ENCODE results near the gene MYH7.

Gene MYH7

GRCh38 chr14:23385642-23386265 is 49.7 kb downstream of the MYH7 start:
- no peak for DNase-seq

GRCh38 chr14:23385244-23385641 is 50.2 kb downstream of the MYH7 start:
- DNase-seq = no peak

GRCh38 chr14:23384364-23385080 is 50.9 kb downstream of the MYH7 start:
- no peak for DNase-seq

GRCh38 chr14:23382731-23383440 is 52.6 kb downstream of the MYH7 start:
- DNase-seq = no peak

GRCh38 chr14:23382276-23382675 is 53.2 kb downstream of the MYH7 start:
- DNase-seq = no peak

GRCh38 chr14:23381871-23382270 is 53.6 kb downstream of the MYH7 start:
- no peak for DNase-seq

GRCh38 chr14:23380976-23381375 is 54.5 kb downstream of the MYH7 start:
- no peak for DNase-seq

GRCh38 chr14:23380197-23380914 is 55.1 kb downstream of the MYH7 start:
- no peak for DNase-seq

- DNase-seq = peak; percentile 55
Measured at GRCh38 chr14:23379366-23380196, 55.9 kb downstream of the MYH7 start.

- DNase-seq = no peak
Measured at GRCh38 chr14:23378612-23379220, 56.7 kb downstream of the MYH7 start.

GRCh38 chr14:23377573-23378563 is 57.6 kb downstream of the MYH7 start:
- no peak for DNase-seq

GRCh38 chr14:23377198-23377550 is 58.3 kb downstream of the MYH7 start:
- no peak for DNase-seq

- no peak for DNase-seq
Measured at GRCh38 chr14:23376482-23377197, 58.8 kb downstream of the MYH7 start, which contains the start of gene CMTM5. CMTM5 (plus strand) TSS chr14:23377046; CDS start chr14:23377252, 206 bp downstream.

- DNase-seq = no peak
Measured at GRCh38 chr14:23375527-23376251, 59.8 kb downstream of the MYH7 start.

GRCh38 chr14:23373041-23373440 is 62.4 kb downstream of the MYH7 start:
- no peak for DNase-seq

GRCh38 chr14:23372509-23372908 is 63.0 kb downstream of the MYH7 start, which contains the start of gene IL25:
IL25 (plus strand) TSS chr14:23372809.
- DNase-seq = no peak

GRCh38 chr14:23371865-23372264 is 63.6 kb downstream of the MYH7 start:
- DNase-seq = no peak

- no peak for DNase-seq
Measured at GRCh38 chr14:23370221-23370620, 65.2 kb downstream of the MYH7 start.

GRCh38 chr14:23366426-23366921 is 69.0 kb downstream of the MYH7 start:
- DNase-seq = no peak

All from CD4-positive, alpha-beta T cell treated with Interferon gamma for 1 hour (primary cell).